Neural cell (in vitro differentiated cells): Measurements from ENCODE around the gene SEC16A. TPM values are rescaled to one million over a fixed set of nuclear protein-coding genes. Genes with fewer than 3 reads are reported as not detected.

Source experiments
- H2AFZ ChIP-seq: fragments of 200-600, 300-800 bp; sonication (generic), shearing (Covaris generic); 2 replicates; pipeline ENCODE4 v1.6.0; 2014; ENCODE audit warnings: low read depth, mild to moderate bottlenecking, antibody characterized with exemption, low read length, moderate library complexity
- H3F3A ChIP-seq: fragments of 200-600 bp; shearing (Covaris generic); 2 replicates; pipeline ENCODE4 v1.6.1; 2016; ENCODE audit warnings: mild to moderate bottlenecking, moderate library complexity, mixed read lengths, antibody characterized with exemption, low read length; ENCODE audit not compliant: insufficient read depth, poor library complexity, severe bottlenecking
- H3K27ac ChIP-seq: fragments of 200-600, 300-800 bp; sonication (generic), shearing (Covaris generic); 2 replicates; pipeline ENCODE4 v1.5.1; 2014; ENCODE audit warnings: mild to moderate bottlenecking, low read length, moderate library complexity
- H3K27me3 ChIP-seq: fragments of 300-800, 200-600 bp; sonication (generic), shearing (Covaris generic); 2 replicates; pipeline ENCODE4 v1.6.0; 2014; ENCODE audit warnings: mild to moderate bottlenecking, low read depth, low read length, moderate library complexity; ENCODE audit not compliant: insufficient read depth
- H3K36me3 ChIP-seq: fragments of 300-800, 200-600 bp; sonication (generic), shearing (Covaris generic); 2 replicates; pipeline ENCODE4 v1.5.1; 2014; ENCODE audit warnings: mild to moderate bottlenecking, antibody characterized with exemption, low read length, moderate library complexity; ENCODE audit not compliant: insufficient read depth
- H3K4me2 ChIP-seq: fragments of 300-800, 200-600 bp; sonication (generic), shearing (Covaris generic); 2 replicates; pipeline ENCODE4 v1.6.0; 2014; ENCODE audit warnings: mild to moderate bottlenecking, low read length
- H3K4me3 ChIP-seq: fragments of 300-800, 200-600 bp; sonication (generic), shearing (Covaris generic); 2 replicates; pipeline ENCODE4 v1.5.1; 2014; ENCODE audit warnings: mild to moderate bottlenecking, low read length, moderate library complexity
- H3K79me2 ChIP-seq: fragments of 200-600 bp; shearing (Covaris generic); replicated peaks from 2 replicates; pipeline ENCODE4 v1.6.0; 2014; ENCODE audit warnings: mild to moderate bottlenecking, low read length, moderate library complexity; ENCODE audit not compliant: insufficient read depth
- H3K9ac ChIP-seq: fragments of 300-800, 200-600 bp; sonication (generic), shearing (Covaris generic); 2 replicates; pipeline ENCODE4 v1.6.1; 2016; ENCODE audit warnings: mild to moderate bottlenecking, low read length, mixed read lengths
- H3K9me2 ChIP-seq: fragments of 200-600 bp; shearing (Covaris generic); 2 replicates; pipeline ENCODE4 v1.6.1; 2016; ENCODE audit warnings: mild to moderate bottlenecking, low read length, mixed read lengths; ENCODE audit not compliant: insufficient read depth
- H3K9me3 ChIP-seq: fragments of 200-600, 300-800 bp; sonication (generic), shearing (Covaris generic); 2 replicates; pipeline ENCODE4 v1.6.1; 2016; ENCODE audit warnings: mild to moderate bottlenecking, mixed run types, low read length, moderate library complexity, mixed read lengths
- H4K20me1 ChIP-seq: fragments of 200-600 bp; shearing (Covaris generic); 2 replicates; pipeline ENCODE4 v1.6.1; 2016; ENCODE audit warnings: mild to moderate bottlenecking, mixed run types; ENCODE audit not compliant: insufficient read depth
- EP300 ChIP-seq: fragments of 450-650 bp; conservative IDR thresholded peaks from 2 replicates; pipeline ENCODE4 v1.6.1; 2014; ENCODE audit warnings: antibody characterized with exemption, mild to moderate bottlenecking, moderate library complexity; ENCODE audit not compliant: poor library complexity, severe bottlenecking
- EZH2 ChIP-seq: fragments of 200-600, 300-800 bp; shearing (Covaris generic), sonication (generic); IDR thresholded peaks from 2 replicates; pipeline ENCODE4 v1.6.1; 2014; ENCODE audit warnings: antibody characterized with exemption, low read length, borderline replicate concordance, mild to moderate bottlenecking; ENCODE audit not compliant: insufficient read depth, poor library complexity, severe bottlenecking
- MXI1 ChIP-seq: fragments of 450-650 bp; conservative IDR thresholded peaks from 2 replicates; pipeline ENCODE4 v1.6.1; 2014; ENCODE audit warnings: antibody characterized with exemption, mild to moderate bottlenecking; ENCODE audit not compliant: poor library complexity, severe bottlenecking
- POLR2AphosphoS5 ChIP-seq: IDR thresholded peaks from 2 replicates; pipeline ENCODE4 v1.6.1; 2012
- RAD21 ChIP-seq: fragments of 450-650 bp; conservative IDR thresholded peaks from 2 replicates; pipeline ENCODE4 v1.6.1; 2014; ENCODE audit warnings: antibody characterized with exemption, mild to moderate bottlenecking, moderate library complexity
- SMC3 ChIP-seq: fragments of 450-650 bp; conservative IDR thresholded peaks from 2 replicates; pipeline ENCODE4 v1.6.1; 2014; ENCODE audit warnings: antibody characterized with exemption, mild to moderate bottlenecking, moderate library complexity; ENCODE audit not compliant: poor library complexity
- TAF1 ChIP-seq: IDR thresholded peaks from 2 replicates; pipeline ENCODE4 v1.6.1; 2012; ENCODE audit warnings: low read depth
- polyA plus RNA-seq: library from polyadenylated mRNA; depleted of rRNA; stranded (reverse); fragments of >200 nt; gene quantifications from 2 replicates; pipeline ENCODE4 v1.2.3, GENCODE V29; 2014
- TF ChIP-seq, protein P1 (sequence below): IDR thresholded peaks from 2 replicates; pipeline ENCODE4 v1.6.1; 2012; ENCODE audit warnings: borderline replicate concordance
- TF ChIP-seq, protein P2 (sequence below): fragments of 450-650 bp; IDR thresholded peaks from 2 replicates; pipeline ENCODE4 v1.5.1; 2014; ENCODE audit warnings: antibody characterized with exemption, mild to moderate bottlenecking, moderate library complexity; ENCODE audit not compliant: poor library complexity, severe bottlenecking

The SEC16A gene
- polyA plus RNA-seq, 1 donor from 2014 or later = 15.4 TPM

DNA sequence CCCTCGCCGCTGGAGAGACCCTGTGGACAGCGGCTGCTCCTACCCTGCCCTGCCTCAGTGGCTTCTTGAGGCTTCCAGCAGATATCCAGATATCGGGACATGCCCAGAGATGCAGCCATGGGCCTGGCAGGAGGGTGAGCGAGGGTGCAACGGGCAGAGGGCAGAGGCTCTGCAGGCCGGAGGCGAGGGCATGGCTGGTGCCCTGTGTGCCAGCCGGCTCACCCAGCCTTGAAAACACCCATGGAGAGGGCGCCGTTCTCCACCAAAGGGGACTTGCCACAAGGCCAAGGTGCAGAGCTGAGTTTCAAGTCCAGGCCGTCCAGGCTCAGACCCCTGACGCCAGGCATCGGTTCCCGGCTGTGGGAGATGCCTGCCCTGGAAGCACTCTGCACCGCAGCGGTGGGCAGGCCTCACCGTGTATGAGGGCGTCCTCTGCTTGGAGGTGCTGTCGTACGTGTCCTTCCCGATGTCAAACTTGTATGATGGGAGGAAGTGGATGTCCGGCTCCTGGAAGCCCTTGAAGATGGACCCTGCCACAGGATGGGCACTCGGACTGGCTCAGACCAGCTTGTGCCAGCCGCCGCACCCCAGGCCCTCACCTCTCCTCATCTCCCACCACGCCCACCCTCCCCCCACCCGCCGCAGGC lies 52.1 kb downstream of the SEC16A start:
- TF ChIP-seq MXI1 (no peak), POLR2AphosphoS5 (no peak), EZH2 (no peak), TAF1 (no peak), RAD21 (no peak), EP300 (no peak), SMC3 (no peak)
- TF ChIP-seq, protein P1, sequence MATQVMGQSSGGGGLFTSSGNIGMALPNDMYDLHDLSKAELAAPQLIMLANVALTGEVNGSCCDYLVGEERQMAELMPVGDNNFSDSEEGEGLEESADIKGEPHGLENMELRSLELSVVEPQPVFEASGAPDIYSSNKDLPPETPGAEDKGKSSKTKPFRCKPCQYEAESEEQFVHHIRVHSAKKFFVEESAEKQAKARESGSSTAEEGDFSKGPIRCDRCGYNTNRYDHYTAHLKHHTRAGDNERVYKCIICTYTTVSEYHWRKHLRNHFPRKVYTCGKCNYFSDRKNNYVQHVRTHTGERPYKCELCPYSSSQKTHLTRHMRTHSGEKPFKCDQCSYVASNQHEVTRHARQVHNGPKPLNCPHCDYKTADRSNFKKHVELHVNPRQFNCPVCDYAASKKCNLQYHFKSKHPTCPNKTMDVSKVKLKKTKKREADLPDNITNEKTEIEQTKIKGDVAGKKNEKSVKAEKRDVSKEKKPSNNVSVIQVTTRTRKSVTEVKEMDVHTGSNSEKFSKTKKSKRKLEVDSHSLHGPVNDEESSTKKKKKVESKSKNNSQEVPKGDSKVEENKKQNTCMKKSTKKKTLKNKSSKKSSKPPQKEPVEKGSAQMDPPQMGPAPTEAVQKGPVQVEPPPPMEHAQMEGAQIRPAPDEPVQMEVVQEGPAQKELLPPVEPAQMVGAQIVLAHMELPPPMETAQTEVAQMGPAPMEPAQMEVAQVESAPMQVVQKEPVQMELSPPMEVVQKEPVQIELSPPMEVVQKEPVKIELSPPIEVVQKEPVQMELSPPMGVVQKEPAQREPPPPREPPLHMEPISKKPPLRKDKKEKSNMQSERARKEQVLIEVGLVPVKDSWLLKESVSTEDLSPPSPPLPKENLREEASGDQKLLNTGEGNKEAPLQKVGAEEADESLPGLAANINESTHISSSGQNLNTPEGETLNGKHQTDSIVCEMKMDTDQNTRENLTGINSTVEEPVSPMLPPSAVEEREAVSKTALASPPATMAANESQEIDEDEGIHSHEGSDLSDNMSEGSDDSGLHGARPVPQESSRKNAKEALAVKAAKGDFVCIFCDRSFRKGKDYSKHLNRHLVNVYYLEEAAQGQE = no peak
- TF ChIP-seq, protein P2, sequence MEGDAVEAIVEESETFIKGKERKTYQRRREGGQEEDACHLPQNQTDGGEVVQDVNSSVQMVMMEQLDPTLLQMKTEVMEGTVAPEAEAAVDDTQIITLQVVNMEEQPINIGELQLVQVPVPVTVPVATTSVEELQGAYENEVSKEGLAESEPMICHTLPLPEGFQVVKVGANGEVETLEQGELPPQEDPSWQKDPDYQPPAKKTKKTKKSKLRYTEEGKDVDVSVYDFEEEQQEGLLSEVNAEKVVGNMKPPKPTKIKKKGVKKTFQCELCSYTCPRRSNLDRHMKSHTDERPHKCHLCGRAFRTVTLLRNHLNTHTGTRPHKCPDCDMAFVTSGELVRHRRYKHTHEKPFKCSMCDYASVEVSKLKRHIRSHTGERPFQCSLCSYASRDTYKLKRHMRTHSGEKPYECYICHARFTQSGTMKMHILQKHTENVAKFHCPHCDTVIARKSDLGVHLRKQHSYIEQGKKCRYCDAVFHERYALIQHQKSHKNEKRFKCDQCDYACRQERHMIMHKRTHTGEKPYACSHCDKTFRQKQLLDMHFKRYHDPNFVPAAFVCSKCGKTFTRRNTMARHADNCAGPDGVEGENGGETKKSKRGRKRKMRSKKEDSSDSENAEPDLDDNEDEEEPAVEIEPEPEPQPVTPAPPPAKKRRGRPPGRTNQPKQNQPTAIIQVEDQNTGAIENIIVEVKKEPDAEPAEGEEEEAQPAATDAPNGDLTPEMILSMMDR = no peak
- no peak overlapping the region for H3K27ac ChIP-seq
- no peaks in the 10 kb centered on the region for H3F3A ChIP-seq
- H3K27me3 ChIP-seq = no peaks in the 10 kb centered on the region
- H2AFZ ChIP-seq = no peak overlapping the region
- H3K36me3 ChIP-seq = no peaks in the 10 kb centered on the region
- no peaks in the 10 kb centered on the region for H4K20me1 ChIP-seq
- H3K9ac ChIP-seq = no peak overlapping the region
- H3K9me2 ChIP-seq = no peaks in the 10 kb centered on the region
- no peak overlapping the region for H3K4me2 ChIP-seq
- no peaks in the 10 kb centered on the region for H3K9me3 ChIP-seq
- no peak overlapping the region for H3K4me3 ChIP-seq
- H3K79me2 ChIP-seq = peaks cover 4% of the 10 kb centered on the region

DNA sequence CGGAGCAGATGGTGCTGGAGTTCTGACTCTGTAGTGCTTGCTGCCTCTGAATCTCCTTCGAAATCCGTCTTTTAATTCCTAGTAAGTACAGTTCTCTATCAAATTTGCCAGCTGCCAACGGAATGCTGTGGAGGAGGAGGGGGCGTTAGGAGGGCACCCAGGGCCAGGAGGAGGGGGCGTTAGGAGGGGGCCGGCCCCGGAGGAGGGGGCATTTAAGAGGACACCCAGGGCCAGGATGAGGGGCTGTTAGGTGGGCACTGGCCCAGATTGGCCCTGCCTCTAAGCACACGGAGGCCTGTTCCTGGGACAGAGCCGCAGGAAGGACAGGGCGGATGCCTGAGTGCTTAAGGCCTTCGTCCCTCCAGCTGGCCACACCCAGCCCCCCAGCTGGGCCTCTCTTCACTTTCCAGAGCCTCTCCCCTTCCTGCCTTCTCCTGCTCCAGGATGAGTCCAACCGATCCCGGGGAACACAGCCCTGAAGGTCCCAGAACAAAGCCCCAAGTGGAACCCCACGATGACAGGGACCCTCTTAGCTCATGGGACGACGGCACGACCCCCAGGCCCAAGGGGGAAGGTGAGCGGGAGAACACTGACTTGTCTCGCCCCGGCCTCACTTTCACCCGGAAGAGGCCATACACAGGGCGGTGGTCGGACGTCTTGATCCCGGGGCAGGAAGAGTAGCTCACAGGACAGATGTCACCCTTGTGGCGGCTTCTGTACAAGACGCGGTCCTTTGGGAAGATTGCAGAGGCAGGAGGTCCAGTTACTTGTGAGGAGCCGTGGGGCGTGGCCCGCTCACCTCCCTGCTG lies 53.0 kb downstream of the SEC16A start:
- no peaks in the 10 kb centered on the region for H3K27me3 ChIP-seq
- no peaks in the 10 kb centered on the region for H3F3A ChIP-seq
- no peaks in the 10 kb centered on the region for H3K9me3 ChIP-seq
- no peak overlapping the region for H3K27ac ChIP-seq
- no peak overlapping the region for H3K4me3 ChIP-seq
- H4K20me1 ChIP-seq = no peaks in the 10 kb centered on the region
- H3K79me2 ChIP-seq = peaks cover 2% of the 10 kb centered on the region
- no peak overlapping the region for H2AFZ ChIP-seq
- H3K4me2 ChIP-seq = no peak overlapping the region
- no peaks in the 10 kb centered on the region for H3K36me3 ChIP-seq
- H3K9me2 ChIP-seq = no peaks in the 10 kb centered on the region
- H3K9ac ChIP-seq = no peak overlapping the region
- TF ChIP-seq EZH2 (no peak), SMC3 (no peak)
- TF ChIP-seq, protein P1 = no peak
